ENCODE measurements around the gene CLDN2. TPM values are rescaled to one million over a fixed set of nuclear protein-coding genes. Genes with fewer than 3 reads are reported as not detected.
A peak's percentile ranks its signal among the peaks of the same experiment; 100 is the strongest.

Gene CLDN2
- total RNA-seq, 3 donors from 2014 or later (not counting 1 experiment from before 2014, with no cell fraction given) = not detected

DNA sequence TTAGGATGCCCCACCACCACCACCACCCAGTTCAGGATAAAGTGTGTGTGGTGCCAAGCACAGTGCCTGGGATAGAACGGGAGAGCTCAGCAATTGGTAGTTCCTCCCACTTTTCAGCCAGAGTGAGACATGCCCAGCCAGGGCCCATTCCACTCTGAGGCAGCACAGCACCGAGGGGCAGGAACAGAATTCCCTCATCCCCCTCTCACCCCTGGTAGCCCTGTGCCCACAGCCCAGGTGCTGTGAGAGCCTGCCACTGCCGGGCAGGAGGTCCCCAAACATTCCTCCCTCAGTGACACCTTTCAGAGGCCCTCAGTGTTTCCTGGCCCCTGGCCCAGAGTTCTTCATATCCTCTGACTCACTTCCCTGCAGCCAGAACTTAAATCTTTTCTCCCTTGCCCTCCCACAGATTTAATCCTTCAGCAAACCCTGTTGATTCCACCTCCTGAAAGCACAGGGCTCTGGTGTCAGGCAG is 25.2 kb upstream of the CLDN2 start:
- intact Hi-C loops (cut with micrococcal nuclease) = loop anchor here (5.0 kb wide), 2 partner anchors 882 to 997 kb away; partner anchors contain the start of genes NCBP2L and TSC22D3
- TF ChIP-seq, protein P1, sequence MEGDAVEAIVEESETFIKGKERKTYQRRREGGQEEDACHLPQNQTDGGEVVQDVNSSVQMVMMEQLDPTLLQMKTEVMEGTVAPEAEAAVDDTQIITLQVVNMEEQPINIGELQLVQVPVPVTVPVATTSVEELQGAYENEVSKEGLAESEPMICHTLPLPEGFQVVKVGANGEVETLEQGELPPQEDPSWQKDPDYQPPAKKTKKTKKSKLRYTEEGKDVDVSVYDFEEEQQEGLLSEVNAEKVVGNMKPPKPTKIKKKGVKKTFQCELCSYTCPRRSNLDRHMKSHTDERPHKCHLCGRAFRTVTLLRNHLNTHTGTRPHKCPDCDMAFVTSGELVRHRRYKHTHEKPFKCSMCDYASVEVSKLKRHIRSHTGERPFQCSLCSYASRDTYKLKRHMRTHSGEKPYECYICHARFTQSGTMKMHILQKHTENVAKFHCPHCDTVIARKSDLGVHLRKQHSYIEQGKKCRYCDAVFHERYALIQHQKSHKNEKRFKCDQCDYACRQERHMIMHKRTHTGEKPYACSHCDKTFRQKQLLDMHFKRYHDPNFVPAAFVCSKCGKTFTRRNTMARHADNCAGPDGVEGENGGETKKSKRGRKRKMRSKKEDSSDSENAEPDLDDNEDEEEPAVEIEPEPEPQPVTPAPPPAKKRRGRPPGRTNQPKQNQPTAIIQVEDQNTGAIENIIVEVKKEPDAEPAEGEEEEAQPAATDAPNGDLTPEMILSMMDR (IDR thresholded peaks at IDR 0.05) = no peak
- Histone ChIP-seq H3K4me3 (ENCODE audit: low read length) (no peak overlapping the region), H3K27ac (ENCODE audit: low read length) (no peak overlapping the region), H3K9me3 (ENCODE audit: control insufficient read depth, insufficient read depth, low read length) (no peaks in the 10 kb centered on the region), H3K4me1 (ENCODE audit: control insufficient read depth, insufficient read depth, low read length) (no peaks in the 10 kb centered on the region), H3K36me3 (ENCODE audit: control insufficient read depth, insufficient read depth, low read length) (no peaks in the 10 kb centered on the region), H3K27me3 (ENCODE audit: control insufficient read depth, insufficient read depth, low read length) (no peaks in the 10 kb centered on the region)
- no peak for ATAC-seq
- WGBS (ENCODE audit: insufficient coverage) = 69% methylated on average over 3 of the region's 3 CpGs
- Mint-ChIP-seq H3K27me3 (ENCODE audit: low read depth in 2 of 2) (peaks cover 0 to 32% of the 10 kb centered on the region in 2 donors), H3K4me3 (no peak overlapping the region), H3K9me3 (no peaks in the 10 kb centered on the region), H3K27ac (no peak overlapping the region), H3K4me1 (no peaks in the 10 kb centered on the region), H3K36me3 (no peaks in the 10 kb centered on the region)
- no peak for DNase-seq

DNA sequence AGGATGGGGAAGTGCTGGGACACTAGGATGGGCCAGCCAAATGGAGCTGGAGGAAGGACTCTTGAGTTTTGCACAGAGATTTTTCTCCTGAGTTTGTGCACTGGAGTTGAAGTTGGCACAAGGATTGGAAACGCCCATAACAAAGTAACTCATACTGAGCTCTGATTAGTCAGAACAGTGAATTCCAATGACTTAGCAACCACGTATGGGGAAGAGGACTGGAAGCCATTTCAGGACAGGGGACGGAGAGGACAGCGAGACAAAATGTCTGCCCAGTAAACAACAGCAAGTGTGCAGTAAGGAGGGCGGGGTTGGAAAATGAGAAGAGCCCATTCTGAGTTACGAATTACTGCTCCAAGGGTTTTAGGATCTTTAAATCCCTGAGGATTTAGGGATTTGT is 22.9 kb upstream of the CLDN2 start:
- no peak for ATAC-seq
- TF ChIP-seq, protein P1 (IDR thresholded peaks at IDR 0.05) = no peak
- Mint-ChIP-seq H3K4me3 (no peak overlapping the region), H3K27me3 (ENCODE audit: low read depth in 2 of 2) (peaks cover 0 to 19% of the 10 kb centered on the region in 2 donors), H3K4me1 (no peaks in the 10 kb centered on the region), H3K36me3 (no peaks in the 10 kb centered on the region), H3K27ac (no peak overlapping the region), H3K9me3 (no peaks in the 10 kb centered on the region)
- 90% methylated on average over 5 of the region's 6 CpGs for WGBS (ENCODE audit: insufficient coverage)
- Histone ChIP-seq H3K27me3 (ENCODE audit: control insufficient read depth, insufficient read depth, low read length) (no peaks in the 10 kb centered on the region), H3K4me1 (ENCODE audit: control insufficient read depth, insufficient read depth, low read length) (no peaks in the 10 kb centered on the region), H3K4me3 (ENCODE audit: low read length) (no peak overlapping the region), H3K36me3 (ENCODE audit: control insufficient read depth, insufficient read depth, low read length) (no peaks in the 10 kb centered on the region), H3K9me3 (ENCODE audit: control insufficient read depth, insufficient read depth, low read length) (no peaks in the 10 kb centered on the region), H3K27ac (ENCODE audit: low read length) (no peak overlapping the region)
- intact Hi-C loops (cut with micrococcal nuclease) = loop anchor here (5.0 kb wide), 2 partner anchors 880 to 995 kb away; partner anchors contain the start of genes NCBP2L and TSC22D3
- DNase-seq = no peak

DNA sequence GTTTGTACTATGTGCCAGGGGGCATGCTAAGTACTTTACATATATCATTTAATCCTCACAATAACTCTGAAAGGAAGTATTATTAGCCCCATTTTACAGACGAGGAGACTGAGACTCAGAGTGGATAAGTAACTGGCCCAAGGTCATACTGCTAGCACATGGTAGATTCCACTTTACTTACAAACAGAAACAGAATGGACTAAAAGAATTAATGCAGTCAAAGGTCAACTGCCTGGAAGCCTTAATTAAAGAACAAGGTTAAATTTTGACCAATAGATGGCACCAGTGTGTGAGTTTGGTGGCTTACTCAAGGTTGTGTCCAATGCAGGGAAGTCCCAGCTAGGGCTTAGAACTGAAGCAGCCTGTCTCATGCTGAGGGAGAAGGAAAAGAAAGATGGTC is 21.7 kb upstream of the CLDN2 start:
- no peak overlapping the region for H3K27ac Mint-ChIP-seq
- ATAC-seq (peak in 1 of 3 donors; percentile 70), DNase-seq (peak in 1 of 2 donors; percentile 63)
- 67% methylated on average over 1 of the region's 1 CpG for WGBS (ENCODE audit: insufficient coverage)
- no peaks in the 10 kb centered on the region for H3K9me3 Mint-ChIP-seq
- no peak overlapping the region for H3K4me3 Mint-ChIP-seq
- TF ChIP-seq, protein P1 (IDR thresholded peaks at IDR 0.05) = peak; percentile 14
- H3K4me1 ChIP-seq (ENCODE audit: control insufficient read depth, insufficient read depth, low read length) = no peaks in the 10 kb centered on the region
- H3K27ac ChIP-seq (ENCODE audit: low read length) = no peak overlapping the region
- no peaks in the 10 kb centered on the region for H3K27me3 ChIP-seq (ENCODE audit: control insufficient read depth, insufficient read depth, low read length)
- no peaks in the 10 kb centered on the region for H3K36me3 ChIP-seq (ENCODE audit: control insufficient read depth, insufficient read depth, low read length)
- H3K4me3 ChIP-seq (ENCODE audit: low read length) = no peak overlapping the region
- H3K4me1 Mint-ChIP-seq = no peaks in the 10 kb centered on the region
- intact Hi-C loops (cut with micrococcal nuclease) = loop anchor here (5.0 kb wide), 2 partner anchors 879 to 994 kb away; partner anchors contain the start of genes NCBP2L and TSC22D3
- peaks cover 0 to 10% of the 10 kb centered on the region in 2 donors for H3K27me3 Mint-ChIP-seq (ENCODE audit: low read depth in 2 of 2)
- no peaks in the 10 kb centered on the region for H3K36me3 Mint-ChIP-seq
- no peaks in the 10 kb centered on the region for H3K9me3 ChIP-seq (ENCODE audit: control insufficient read depth, insufficient read depth, low read length)

GRCh38 chrX:106899276-106899675 is 20.9 kb upstream of the CLDN2 start:
- H3K4me3 ChIP-seq (ENCODE audit: low read length) = no peak overlapping the region
- no peaks in the 10 kb centered on the region for H3K9me3 Mint-ChIP-seq
- no peaks in the 10 kb centered on the region for H3K4me1 ChIP-seq (ENCODE audit: control insufficient read depth, insufficient read depth, low read length)
- H3K9me3 ChIP-seq (ENCODE audit: control insufficient read depth, insufficient read depth, low read length) = no peaks in the 10 kb centered on the region
- no peak for DNase-seq
- WGBS (ENCODE audit: insufficient coverage) = 40% methylated on average over 1 of the region's 2 CpGs
- no peaks in the 10 kb centered on the region for H3K27me3 ChIP-seq (ENCODE audit: control insufficient read depth, insufficient read depth, low read length)
- no peaks in the 10 kb centered on the region for H3K36me3 Mint-ChIP-seq
- H3K27ac Mint-ChIP-seq = no peak overlapping the region
- intact Hi-C loops (cut with micrococcal nuclease) = loop anchor here (5.0 kb wide), 2 partner anchors 878 to 993 kb away; partner anchors contain the start of genes NCBP2L and TSC22D3
- no peak overlapping the region for H3K27ac ChIP-seq (ENCODE audit: low read length)
- no peaks in the 10 kb centered on the region for H3K4me1 Mint-ChIP-seq
- no peaks in the 10 kb centered on the region for H3K36me3 ChIP-seq (ENCODE audit: control insufficient read depth, insufficient read depth, low read length)
- TF ChIP-seq, protein P1 (IDR thresholded peaks at IDR 0.05) = no peak
- peaks cover 0 to 7% of the 10 kb centered on the region in 2 donors for H3K27me3 Mint-ChIP-seq (ENCODE audit: low read depth in 2 of 2)
- H3K4me3 Mint-ChIP-seq = no peak overlapping the region
- ATAC-seq = no peak
